Gastrocnemius medialis (tissue), 4 donors: ENCODE data around the gene MICOS13.

ENCODE experiments used
- POLR2A ChIP-seq, 2 donors: fragments of 450-650 bp; IDR thresholded peaks; one replicate each; pipeline ENCODE4 v1.6.1; 2017; ENCODE audit warnings: antibody characterized with exemption in 2 of 2, mild to moderate bottlenecking in 2 of 2, moderate library complexity in 2 of 2
- TF ChIP-seq, protein P1 (sequence below), 5 experiments: fragments of 450-650 bp in 3 of 5; fragments of 200-600 bp in 2 of 5; sonication (generic) in 2 of 5; IDR thresholded peaks in 4 of 5; conservative IDR thresholded peaks in 1 of 5; 1 replicate in 4 of 5; 2 replicates in 1 of 5; pipeline ENCODE4 v1.5.1; 2016 to 2019; ENCODE audit warnings: antibody characterized with exemption in 5 of 5, mild to moderate bottlenecking in 3 of 5, moderate library complexity in 3 of 5

DNA sequence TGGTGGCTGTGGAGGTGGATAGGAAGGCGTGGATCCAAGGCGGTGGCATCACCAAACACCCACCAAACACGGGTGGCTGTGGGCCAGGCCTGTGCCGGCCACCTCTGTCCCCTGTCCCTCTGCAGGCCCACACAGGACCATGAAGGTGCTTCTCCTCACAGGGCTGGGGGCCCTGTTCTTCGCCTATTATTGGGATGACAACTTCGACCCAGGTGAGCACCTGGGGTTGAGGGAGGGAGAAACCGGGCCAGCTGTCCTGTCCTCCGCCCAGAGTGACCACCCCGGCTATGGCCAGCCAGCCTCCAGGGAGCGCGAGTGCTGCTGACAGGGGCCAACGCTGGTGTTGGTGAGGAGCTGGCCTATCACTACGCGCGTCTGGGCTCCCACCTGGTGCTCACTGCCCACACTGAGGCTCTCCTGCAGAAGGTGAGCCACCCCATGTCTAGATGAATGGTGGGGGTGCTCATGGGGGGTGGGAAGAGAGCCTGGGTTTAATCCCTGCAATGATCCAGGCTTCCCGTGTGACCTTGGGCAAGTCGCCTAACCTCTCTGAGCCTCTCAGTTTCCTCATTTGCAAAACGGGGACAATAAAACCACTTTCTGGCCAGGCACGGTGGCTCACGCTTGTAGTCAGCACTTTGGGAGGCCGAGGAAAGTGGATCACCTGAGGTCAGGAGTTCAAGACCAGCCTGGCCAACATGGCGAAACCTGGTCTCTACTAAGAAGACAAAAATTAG lies 4.5 kb upstream of the MICOS13 start:
- TF ChIP-seq, protein P1, sequence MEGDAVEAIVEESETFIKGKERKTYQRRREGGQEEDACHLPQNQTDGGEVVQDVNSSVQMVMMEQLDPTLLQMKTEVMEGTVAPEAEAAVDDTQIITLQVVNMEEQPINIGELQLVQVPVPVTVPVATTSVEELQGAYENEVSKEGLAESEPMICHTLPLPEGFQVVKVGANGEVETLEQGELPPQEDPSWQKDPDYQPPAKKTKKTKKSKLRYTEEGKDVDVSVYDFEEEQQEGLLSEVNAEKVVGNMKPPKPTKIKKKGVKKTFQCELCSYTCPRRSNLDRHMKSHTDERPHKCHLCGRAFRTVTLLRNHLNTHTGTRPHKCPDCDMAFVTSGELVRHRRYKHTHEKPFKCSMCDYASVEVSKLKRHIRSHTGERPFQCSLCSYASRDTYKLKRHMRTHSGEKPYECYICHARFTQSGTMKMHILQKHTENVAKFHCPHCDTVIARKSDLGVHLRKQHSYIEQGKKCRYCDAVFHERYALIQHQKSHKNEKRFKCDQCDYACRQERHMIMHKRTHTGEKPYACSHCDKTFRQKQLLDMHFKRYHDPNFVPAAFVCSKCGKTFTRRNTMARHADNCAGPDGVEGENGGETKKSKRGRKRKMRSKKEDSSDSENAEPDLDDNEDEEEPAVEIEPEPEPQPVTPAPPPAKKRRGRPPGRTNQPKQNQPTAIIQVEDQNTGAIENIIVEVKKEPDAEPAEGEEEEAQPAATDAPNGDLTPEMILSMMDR (IDR thresholded peaks at IDR 0.05 in 4 of 5, conservative IDR thresholded peaks at IDR 0.05 in 1 of 5): no peak
- no peak for TF ChIP-seq POLR2A (IDR thresholded peaks at IDR 0.05)
